Stimulated activated CD4-positive, alpha-beta T cell treated with anti-CD3 and anti-CD28 coated beads, Interleukin-1b, Interleukin-23, amount 100 ng/mL, for 24 hours (primary cell): ENCODE data around the gene NFATC3.

Experiments
- DNase-seq, 4 experiments: peaks; one replicate each; pipeline ENCODE4 v3.0.0-alpha.2; 2020; ENCODE audit warnings: low read depth in 4 of 4, low spot score in 1 of 4

Gene NFATC3

DNA sequence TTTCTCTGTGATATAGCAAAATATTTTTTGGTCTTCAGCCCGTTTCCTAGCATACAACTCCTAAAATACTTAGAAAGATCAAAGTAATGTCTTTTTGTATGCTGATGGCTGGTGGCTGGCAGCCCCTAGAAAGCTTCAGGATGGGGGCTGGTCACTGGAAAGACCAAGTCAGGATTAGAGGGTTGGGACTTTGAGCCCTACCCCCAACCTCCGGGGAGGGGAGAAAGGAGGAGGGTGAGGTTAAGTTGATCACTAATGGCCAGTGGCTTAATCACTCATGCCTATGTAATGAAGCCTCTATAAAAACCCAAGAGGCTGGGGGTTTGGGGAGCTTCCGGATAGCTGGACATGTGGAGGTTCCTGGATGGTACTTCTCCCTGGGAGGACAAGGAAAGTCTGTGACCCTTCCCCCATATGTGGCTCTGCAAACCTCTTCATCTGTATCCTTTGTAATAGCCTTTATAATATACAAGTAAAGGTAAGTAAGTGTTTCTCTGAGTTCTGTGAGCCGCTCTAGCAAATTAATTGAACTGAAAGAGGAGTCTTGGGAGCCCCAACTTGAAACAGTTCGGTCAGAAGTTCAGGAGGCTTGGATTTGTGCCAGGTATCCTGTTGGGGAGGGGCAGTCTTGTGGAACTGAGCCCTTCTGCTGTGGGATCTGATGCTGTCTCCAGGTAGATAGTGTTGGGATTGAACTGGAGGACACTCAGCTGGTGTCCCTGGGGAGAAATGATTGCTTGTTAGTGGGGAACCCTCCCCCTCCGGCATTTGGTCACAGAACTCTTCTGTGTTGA lies 182.6 kb downstream of the NFATC3 start:
- DNase-seq, result no peak

DNA sequence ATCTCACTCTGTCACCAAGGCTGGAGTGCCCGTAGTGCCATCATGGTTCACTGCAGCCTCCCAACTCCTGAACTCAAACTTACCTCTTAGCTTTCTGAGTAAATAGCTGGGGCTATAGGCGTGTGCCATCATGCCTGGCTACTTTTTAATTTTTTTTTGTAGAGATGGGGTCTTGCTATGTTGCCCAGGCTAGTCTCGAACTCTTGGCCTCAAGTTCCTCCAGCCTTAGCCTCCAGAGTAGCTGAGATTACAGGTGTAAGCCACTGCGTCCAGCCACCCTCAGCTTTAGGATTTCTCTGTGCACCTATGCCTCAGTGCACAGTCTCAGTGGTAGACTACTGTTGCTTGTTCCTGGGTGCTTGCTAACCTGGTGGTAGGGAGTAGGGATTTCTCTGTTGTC lies 184.6 kb downstream of the NFATC3 start:
- DNase-seq, result no peak

DNA sequence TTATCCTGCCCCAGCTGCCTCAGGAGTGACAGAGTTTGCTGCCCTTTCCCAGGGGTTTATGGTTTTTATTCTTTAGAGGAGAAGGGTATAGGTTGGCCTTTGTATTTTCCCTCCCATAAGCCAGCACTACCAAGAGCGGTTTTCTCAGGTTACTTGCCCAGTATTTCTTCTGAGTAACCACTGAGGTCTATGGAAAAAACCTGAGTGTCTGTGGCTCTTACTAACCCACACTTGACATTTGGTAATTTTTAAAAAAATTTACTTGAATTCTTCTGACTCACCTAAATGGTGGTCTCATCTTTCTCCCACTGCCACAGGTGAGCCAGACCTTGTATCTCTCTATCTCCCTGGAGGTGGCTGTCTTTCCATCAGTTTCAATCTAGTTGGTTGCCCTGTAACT lies 185.2 kb downstream of the NFATC3 start:
- no peak for DNase-seq

DNA sequence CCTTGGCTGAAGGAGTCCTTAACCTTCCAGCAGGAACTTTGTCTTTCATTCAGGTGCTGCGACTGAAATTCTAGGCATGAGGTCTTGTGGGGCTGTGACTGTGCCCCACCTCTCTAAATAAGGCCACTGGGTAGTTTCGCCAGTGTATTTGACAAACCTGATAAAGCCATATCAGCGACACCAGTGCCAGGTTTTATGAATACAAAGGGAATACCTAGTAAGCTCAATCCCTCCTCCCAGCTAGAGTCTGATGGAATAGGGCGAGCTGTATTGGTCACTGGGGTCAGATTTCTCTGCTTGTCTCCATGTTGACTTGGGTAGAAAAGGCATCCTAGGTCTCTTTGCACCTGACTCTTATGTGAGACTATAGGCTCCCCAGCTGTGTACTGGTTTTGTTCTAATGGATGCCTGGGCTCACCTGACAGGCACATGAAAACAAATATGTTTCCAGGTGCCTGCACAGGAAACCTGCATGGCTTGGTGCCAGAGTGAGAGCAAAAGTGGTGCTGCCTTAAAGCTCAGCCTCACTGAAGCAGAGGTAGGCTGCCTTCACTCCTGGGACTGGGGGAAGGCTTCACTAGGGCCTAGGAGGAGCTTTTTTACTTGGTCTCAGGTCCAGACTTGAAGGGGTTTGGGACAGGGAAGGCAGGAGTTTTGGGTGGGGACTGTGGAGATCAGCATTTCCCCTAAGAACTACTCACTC lies 187.5 kb downstream of the NFATC3 start:
- no peak for DNase-seq

- DNase-seq, result no peak
Observed at GRCh38 chr16:68273459-68273858, 188.3 kb downstream of the NFATC3 start.

DNA sequence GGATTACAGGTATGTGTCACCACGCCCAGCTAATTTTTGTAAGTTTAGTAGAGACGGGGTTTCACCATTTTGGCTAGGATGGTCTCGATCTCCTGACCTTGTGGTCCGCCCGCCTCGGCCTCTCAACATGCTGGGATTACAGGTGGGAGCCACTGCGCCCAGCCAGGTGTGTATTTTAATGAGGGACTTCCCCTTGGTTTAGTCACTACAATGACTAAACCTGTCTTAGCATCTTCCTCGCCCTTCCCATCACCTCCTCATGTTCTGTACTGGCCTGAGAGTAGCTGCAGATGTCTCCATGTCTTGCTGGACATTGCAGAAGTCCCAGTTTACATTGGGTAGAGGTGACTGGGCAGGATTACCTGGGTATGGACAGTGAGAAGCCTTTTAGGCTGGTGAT lies 188.7 kb downstream of the NFATC3 start:
- DNase-seq, result no peak

DNA sequence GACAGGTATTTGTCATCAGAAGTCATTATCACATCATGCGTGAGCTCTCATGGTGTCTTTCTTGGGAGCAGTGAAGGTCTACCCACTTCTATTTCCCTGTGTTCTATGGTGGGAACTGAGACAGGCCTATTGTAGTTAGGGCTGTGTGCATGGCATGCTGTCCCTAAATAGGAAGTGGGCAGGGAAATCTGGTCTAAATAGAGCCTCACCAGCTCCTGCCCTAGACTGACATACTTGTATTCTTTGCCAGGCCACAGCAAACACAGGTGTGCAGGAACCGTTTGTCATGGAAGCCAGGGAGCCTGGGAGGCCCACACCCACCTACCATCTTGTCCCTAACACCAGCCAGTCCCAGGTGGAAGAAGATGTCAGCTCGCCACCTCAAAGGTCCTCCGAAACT lies 189.3 kb downstream of the NFATC3 start:
- no peak for DNase-seq

GRCh38 chr16:68275611-68276191 lies 190.5 kb downstream of the NFATC3 start:
- DNase-seq, result no peak

DNA sequence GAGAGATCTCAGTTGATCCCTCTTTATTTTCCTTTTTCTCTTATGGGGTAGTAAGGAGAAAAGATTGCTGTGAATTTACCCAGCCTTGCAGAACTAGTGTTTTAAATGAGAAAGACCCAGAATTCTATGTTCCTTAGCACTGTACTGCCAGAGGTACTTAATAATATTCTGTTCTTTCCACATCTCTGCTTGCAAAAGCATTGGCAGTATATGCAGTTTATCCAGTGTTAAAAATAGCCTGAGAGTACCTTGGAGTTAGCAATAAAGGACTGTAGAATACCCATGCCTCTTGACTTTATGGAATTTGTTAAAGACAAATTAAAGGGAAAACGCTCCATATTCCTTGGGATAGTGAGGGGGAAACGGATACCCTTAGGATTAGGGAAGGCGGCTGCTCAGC lies 191.1 kb downstream of the NFATC3 start:
- no peak for DNase-seq
